ENCODE results near the gene PPP1R26.
"Not testable (repeated sequence)": the region's sequence is repeated elsewhere in the genome, so short reads cannot be mapped to it uniquely, and the experiment has no call there.

PPP1R26 gene, protein sequence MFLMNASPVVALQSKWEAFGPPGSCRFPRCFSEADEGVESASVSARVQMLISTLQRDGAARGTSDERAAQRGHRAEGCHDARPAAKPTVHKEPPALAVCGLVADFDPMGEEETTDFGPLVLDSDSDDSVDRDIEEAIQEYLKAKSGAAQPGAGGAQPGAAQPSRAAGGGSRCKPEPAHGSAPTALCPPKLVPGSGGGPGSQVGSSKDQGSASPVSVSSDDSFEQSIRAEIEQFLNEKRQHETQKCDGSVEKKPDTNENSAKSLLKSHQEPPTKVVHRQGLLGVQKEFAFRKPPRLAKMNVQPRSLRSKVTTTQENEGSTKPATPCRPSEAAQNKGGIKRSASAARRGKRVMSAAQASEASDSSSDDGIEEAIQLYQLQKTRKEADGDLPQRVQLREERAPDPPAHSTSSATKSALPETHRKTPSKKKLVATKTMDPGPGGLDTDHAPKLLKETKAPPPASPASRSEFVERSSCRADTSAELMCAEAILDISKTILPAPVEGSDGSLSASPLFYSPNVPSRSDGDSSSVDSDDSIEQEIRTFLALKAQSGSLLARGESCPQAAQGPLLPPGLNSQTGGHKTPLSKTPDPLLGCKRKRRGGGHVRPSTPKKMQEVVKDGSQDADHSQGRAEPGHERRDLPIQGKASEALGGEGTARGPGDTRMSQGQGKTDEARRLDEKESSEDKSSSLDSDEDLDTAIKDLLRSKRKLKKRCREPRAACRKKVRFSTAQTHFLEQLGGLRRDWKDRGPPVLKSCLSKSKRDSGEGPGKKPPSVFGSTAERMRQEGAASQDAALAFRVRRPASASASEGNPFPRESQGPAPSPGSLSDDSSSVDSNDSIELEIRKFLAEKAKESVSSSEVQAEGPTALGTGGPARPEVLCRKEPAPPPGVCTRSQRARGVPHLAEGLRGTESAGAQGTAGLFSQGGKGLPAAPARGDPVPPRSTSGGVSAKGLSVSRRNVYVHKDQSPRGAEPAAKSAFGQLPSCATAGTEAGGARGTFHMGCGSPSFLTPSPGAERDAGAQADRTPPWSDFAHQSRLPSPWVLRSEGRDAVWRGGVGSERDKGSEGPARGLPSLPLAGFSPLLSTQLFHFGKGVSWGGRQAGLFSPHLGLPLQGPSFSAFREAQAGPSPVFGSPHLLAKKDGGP (N-terminal part only)

DNA sequence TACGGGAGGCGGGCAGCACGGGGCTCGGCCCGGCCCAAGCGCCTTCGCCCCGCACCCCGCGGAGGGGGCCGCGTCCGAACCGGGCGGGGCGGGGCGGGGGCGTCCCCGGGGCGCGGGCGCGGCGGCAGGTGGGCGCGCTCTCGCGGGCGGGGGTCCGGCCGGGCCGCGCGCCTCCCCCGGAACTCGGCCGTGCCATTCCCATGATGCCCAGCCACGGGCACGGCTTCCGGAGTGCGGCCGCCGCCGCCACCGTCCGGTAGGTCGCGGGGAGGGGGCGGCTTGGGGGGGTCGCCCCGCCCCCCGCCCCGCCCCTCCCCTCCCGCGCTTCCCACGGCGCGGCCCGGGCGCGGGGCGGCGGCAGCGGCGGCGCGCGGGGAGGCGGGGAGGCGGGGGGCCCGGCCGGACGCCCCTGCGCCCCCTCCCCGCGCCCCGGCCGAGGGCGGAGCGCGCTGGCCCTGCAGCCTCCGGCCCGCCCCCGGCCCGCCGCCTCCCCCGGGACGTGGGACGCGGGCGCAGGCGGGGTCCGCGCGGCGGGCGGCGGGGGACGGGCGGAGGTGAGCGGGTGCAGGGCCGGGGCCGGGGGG lies at the start of gene PPP1R26:
Gene PPP1R26, plus strand, starts transcription at position 314 of the 584 bp plus-strand sequence. CDS start 4,729 bp downstream, outside the sequence.
- no peak for FAIRE-seq

DNA sequence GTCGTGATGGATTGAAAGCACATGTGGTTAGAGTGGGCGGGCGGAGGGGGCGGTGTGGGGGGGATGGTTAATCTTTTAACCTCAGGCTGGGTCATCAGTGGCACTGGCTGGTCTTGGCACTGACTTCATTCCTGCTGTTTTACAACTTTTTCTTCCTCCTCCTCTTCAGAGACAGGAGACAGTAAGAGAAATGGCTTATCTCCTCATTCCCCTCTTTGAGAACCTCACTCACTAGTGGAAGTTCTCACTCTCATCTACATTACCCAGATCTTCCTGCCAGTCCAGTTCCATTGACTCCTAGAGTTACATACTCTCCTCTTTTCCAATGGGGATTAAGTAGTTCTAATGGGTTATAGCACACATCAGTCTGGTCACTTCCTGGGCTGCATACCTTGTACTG lies 42.3 kb upstream of the PPP1R26 start:
- no peak for FAIRE-seq

DNA sequence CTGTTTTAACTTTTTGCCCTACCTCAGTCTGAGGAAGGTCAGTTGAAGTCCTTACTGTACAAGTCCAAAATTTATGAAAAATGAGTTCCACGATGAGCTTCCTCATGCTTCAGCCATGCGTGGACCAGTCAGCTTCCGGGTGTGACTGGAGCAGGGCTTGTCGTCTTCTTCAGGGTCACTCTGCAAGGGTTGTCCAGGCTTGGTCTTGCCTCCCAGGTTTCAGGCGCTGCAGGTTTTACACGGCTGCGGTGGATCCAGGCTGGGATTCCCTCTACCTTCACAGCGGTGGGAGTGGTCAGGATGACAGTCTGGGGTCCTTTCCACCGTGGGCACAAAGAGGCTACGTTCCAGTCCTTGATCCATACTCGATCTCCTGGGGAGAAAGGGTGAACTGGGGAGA lies 41.9 kb upstream of the PPP1R26 start:
- not testable (repeated sequence) for FAIRE-seq

DNA sequence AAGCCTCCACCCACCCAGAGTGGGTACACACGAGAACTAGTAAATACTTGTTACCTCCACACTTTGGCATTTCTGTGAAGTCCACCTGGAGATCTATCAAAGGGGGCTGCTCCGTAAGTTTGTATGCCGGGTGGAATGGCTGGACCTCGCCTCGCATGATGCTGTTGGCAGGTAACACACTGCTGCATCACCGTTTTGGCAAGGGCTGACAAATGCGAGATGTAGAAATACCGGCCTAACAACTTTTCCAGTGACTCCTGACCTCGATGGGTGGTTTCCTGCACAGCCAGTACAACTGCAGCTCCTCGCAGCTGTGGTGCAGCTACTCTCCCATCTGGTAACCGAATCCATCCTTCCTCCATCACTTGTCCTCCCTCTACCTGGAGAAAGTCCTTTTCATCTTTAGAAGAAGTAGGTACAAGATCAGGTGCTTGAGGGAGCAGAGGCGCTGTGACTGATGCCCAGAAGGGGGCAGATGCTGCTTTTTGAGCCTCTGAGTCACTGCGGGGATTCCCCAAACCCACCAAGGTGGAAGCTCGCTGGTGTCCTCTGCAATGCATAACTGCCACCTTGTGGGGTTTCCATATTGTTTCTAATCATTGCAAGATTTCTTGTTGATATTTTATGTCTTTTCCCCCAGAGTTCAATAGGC lies 40.9 kb upstream of the PPP1R26 start:
- not testable (repeated sequence) for FAIRE-seq

DNA sequence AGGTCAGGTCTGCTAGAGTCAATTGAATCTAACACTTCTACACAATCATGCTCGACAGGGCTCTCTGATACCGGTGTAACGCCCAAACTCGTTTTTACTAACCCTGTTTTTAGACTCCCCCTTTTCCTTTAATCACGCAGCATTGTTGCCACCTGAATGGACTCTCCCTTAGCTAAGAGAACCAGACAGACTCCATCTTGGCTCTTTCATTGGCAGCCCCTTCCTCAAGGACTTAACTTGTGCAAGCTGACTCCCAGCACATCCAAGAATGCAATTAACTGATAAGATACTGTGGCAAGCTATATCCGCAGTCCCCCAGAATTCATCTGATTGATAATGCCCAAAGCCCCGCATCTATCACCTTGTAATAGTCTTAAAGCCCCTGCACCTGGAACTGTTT lies 40.1 kb upstream of the PPP1R26 start:
- not testable (repeated sequence) for FAIRE-seq

DNA sequence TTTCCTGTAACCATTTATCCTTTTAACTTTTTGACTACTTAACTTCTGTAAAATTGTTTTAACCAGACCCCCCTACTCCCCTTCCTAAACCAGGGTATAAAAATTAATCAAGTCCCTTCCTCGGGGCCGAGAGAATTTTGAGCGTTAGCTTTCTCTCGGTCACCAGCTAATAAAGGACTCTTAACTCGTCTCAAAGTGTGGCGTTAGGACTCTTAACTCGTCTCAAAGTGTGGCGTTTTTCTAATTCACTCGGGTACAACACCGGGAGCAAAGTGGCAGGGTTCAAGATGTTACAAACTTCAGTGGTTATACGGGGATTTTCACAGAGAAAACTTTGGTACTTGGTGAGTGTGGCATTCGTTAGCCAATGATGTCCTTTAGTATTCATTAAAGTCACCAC lies 39.7 kb upstream of the PPP1R26 start:
- FAIRE-seq: no peak

DNA sequence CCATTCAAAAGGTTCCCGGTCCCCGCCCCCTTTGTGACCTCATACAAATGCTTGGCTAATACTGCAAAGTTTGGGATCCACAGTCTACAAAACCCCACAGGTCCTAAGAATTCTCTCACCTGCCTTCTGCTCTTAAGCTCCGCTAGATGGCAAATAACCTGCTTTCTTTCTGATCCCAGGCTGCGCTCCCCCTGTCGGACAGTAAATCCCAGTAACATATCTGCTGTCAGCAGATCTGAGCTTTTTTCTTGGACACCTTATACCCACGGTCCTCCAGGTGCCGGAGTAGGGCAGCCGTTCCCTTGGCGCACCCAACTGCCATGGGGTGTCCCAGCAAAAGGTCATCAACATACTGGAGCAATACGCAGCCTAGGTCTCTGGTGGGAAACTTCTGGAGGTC lies 39.0 kb upstream of the PPP1R26 start:
- FAIRE-seq: no peak

DNA sequence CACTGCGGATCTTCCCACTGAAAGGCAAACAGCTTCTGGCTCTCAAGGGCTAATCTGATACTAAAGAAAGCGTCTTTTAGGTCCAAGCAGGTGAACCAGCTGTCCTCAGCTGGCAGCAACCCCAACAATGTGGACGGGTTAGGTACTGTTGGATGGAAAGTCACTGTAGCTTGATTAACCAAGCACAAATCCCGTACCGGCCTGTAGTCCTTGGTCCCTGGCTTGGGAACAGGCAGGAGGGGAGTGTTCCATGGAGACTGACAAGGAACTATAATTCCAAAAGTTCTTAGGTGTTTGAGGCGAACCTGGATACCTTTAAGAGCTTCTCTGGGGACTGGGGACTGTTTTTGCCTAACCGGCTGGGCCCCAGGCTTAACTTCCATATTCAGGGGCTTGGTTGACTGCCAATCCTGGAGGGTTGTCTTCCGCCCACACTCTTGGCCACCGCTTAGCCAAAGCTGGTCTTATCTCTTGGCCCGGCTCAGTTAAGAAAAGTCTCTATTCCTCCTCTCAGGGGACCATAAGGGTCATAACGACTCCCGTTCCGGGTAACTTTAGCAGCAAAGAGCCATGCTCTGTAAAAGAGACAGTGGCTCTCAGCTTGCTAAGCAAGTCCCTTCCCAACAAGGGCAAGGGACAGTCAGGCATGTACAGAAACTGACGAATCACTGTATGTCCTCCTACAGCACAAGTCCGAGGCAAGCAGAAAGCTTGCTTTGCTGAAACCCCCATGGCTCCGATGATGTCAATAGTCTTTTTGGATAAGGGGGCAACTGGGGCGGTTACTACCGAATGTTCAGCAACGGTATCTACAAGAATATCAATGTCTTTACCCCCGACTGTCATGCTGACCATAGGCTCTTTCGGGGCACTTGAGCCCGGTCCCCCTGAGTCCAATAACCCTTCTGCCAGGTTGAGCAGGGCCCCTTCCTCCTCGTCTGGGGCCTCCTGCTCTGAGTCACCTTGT lies 38.2 kb upstream of the PPP1R26 start:
- FAIRE-seq: not testable (repeated sequence)

DNA sequence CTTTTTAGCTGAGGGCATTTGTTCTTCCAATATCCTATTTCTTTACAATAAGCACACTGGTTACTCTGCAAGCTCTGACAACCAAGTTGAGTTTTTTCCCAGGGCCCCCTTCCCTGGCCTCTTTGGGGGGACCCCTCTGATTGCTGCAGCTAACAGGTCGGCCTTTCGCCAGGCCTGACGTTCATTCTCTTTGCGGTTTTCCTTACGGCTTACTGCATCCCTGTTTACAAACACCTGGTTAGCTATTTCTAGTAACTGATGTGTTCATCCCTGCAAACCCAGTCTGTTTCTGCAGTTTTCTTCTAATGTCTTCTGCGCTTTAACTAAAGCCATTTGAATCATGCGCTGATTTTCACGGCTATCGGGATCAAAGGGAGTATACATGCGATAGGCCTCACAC lies 37.5 kb upstream of the PPP1R26 start:
- FAIRE-seq: no peak

DNA sequence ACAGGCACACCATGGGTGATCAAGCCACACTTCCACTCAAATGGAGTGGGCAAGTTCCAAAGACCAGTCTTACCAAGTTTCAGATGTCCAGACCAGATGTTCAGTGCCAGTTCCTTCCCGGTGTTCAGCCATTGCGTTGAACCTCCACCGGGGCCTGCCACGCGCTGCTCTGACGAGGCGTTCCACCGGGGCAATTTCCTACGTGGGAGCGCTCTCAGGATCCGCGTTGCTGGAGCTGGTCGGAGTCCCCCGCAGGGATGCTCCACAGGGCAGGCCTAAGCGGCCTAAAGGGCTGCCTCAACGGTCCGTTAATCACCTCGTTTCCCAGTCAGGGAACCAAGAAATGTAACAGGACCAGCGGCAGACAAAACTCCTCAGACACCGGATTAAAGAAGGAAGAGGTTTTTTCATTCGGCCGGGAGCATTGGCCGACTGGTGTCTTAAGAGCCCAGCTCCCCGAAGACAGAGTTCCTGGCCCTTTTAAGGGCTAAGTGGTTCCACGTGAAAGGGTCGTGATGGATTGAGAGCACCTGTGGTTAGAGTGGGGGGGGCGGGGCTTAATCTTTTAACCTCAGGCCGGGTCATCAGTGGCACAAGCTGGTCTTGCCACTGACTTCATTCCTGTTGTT lies 35.7 kb upstream of the PPP1R26 start:
- FAIRE-seq: no peak

DNA sequence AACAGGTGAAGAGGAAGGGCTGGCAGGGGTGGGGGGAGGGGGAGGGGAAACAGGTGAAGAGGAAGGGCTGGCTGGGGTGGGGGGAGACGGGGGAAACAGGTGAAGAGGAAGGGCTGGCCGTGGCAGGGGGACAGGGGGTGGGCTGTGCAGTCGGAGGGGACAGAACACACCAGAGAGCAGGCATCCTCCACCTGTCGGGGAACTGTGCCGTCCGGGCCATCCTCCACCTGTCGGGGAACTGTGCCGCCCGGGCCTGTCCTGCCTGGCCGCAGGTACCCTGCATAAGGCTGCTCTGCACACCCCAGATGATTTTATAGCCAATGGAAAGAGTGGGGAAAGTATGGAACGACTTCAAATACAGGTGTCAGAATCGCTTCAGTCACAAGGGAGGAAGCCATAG lies 32.5 kb upstream of the PPP1R26 start:
- no peak for FAIRE-seq

DNA sequence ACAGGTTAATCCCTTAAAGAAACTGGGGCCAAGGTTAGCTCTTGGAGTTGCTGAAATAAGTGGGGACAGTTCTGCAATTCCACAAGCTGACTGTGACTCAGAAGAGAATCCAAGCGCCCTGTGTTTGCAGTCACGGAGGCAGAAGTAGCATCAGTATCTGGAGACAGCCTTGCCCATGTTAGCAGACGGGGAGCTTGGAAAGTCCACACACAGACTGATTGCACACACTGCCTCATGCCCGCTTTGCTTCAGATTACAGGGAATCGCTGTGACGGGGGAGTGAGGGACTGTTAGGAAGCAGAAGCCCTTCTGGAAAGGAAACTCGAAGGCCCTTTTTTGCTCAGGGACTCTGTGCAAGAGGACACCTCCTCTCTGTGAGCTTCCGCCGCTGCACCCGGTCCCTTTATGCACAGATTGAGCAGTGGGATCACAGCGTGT lies 30.9 kb upstream of the PPP1R26 start:
- FAIRE-seq: no peak

DNA sequence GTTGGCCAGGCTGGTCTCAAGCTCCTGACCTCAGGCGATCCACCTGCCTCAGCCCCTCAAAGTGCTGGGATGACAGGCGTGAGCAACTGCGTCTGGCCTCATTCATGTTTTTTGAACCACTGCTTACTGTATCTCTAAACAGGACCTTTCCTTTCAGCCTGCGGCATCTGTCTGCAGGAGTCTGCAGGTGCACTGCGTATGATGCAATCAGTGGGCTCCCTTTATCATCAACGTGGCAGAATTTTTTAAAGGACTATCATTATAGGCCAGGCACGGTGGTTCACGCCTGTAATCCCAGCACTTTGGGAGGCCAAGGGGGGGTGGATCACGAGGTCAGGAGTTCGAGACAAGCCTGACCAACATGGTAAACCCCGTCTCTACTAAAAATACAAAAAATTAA lies 30.1 kb upstream of the PPP1R26 start:
- not testable (repeated sequence) for FAIRE-seq

DNA sequence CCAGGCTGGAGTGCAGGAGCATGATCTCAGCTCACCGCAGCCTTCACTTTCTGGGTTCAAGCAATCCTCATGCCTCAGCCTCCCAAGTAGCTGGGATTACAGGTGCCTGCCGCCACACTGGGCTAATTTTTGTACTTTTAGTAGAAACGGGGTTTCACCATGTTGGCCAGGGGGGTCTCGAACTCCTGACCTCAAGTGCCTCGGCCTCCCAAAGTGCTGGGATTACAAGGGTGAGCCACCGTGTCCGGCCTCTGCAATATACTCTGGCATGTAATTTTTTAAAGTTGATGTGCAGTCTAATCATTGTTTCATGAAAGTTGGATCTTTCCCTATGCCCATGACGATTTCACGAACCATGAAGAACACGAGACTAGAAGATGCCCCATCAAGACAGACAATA lies 28.6 kb upstream of the PPP1R26 start:
- no peak for FAIRE-seq

DNA sequence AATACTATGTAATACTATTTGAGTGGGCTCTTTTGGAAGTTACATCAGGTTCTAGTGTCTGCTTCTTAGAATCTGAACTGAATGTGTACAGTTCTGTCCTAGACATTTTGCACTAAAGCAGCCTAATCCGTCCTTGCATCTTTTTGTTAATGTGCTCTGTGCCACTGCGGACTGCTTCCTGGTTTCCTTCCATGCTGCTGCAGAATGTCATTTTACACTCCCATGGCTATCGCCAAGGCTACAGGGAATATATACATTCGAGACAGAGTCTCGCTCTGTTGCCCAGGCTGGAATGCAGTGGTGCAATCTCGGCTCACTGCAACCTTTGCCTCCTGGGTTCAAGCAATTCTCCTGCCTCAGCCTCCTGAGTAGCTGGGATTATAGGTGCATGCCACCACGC lies 27.7 kb upstream of the PPP1R26 start:
- FAIRE-seq: not testable (repeated sequence)

DNA sequence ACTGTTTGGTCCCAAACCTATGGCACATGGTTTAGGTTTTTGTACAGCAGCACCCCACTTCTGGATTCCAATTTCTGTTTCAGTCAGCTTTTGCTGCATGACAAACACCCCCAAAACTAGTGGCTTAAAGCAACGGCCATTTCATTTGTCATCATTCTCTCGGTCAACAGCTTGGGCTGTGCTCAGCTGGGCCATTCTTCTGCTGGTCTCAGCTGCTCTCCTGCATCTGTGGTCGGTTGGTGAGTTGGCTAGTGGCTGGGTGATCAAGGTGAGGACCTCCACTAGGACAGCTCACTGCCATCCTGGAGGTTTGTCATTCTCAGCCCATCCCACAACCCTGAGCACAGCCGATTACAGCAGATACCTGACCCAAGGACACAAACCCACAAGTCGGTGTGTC lies 24.8 kb upstream of the PPP1R26 start:
- FAIRE-seq: no peak

DNA sequence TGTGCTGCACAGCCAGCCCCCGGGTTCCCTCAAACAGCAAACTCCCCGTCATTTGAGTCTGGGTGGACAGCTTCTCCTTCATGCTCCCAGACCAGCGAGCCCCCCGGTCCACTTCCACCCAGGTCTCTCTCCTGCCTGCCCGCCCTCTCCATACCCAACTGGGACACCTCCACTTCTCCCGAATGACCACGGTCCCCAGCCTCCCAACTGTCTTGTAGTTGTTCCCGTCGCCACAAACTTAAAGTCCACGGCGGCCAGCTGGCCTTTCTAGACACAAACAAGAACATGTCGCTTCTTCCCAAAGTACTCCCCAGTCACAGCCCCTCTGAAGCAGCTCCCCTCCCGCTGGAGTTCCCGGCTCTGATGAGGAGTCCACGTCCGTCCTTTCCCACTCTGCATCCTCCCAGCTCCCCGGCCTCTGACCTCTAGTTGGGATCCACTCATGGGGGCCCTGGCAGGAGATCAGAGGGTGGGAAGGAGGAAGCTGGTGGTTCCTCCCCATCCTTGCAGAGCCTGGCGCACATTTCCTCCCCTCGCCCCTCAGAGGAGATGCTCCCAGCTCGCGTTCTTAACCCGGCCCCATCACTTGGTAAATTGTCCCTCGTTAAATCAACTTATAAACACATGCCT lies 24.1 kb upstream of the PPP1R26 start:
- FAIRE-seq: no peak

DNA sequence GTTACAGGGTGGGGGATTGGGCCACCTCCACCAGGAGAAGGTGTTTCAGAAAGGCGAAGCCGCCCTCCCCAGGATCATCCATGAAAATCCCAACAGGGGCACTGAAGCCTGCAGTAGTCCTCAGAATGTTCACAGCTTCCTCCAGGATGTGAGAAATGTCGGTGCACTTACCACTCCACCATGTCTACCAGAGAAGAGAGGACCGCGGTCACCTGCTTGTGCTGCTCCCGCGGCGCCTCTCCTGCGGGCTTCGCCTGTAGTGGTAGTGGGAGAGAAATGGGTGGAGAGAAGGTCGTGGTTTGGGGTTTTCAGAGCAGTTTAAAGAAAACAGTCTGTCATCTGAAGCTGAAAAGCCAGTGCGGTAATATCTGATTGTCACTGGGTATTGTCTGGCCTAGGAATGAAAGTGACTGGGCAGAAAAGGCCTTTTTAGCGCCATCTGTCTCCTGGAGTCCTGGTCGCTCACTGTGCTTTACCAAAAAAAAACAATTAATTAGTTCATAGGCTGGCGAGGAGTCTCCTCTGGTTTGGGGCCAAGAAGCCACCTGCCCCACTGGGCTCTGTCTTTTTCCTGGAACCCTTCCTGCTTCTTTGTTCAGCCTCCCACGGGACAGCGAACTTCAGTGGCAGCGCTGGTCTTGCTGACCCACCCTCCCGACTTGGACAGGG lies 23.0 kb upstream of the PPP1R26 start:
- no peak for FAIRE-seq

DNA sequence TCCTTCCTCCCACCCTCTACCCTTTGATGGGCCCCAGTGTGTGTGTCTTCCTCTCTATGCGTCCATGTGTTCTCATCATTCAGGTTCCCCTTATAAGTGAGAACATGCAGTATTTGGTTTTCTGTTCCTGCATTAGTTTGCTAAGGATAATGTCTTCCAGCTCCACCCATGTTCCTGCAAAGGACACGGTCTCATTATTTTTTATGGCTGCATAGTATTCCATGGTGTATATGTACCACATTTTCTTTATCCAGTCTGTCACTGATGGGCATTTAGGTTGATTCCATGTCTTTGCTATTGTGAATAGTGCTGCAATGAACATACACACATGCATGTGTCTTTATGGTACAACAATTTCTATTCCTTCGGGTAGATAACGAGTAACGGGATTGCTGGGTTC lies 21.1 kb upstream of the PPP1R26 start:
- not testable (repeated sequence) for FAIRE-seq
